Measurements from ENCODE around the gene CDK13.

CDK13 gene

DNA sequence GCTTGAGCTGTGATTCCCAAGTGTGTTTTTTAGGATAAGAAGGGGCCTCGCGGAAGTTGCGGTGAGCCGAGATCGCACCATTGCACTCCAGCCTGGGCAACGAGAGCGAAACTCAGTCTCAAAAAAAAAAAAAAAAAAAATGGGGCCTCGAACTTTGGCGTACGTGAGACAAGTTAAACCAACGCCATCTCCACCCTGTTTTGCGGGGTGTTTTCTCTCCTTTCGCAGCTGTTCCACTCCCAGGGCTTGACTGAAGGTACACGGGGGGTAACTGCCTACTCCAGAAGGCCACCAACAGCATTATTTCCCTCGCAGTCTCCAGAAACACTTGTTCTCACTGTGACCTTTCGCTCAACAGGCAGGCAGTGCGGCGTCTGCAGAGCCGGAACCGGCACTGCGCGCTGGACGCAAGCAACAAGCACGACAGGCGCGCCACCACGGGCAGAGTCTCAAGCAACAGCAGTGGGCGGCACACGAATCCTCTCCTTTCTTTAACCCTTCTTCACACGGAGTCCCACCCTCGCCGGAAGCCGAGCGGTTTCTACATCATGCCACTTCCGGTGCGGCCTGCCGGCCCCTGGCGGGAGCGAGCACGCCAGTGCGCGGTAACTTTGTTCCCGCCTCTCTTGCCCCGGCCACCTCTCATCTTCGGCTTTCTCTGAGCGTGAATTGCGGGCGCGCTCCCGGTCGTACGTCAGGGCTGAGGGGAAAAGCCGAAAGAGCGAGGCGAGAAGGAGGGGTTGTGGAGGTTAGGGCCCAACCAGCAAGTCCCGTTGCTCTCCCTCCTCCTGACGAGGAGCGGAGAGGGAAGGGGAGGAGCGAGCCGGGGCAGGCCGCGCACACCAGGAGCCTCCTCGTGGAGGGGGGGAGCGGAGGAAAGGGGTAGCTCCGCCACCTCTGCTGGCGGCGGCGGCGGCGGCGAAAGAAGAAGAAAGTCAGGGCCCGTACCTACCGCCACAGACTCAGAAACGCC is 814 bp upstream of the CDK13 start:
- DNase-seq (ENCODE audit: low read depth in 2 of 2), result peak; percentile 94 to 96

DNA sequence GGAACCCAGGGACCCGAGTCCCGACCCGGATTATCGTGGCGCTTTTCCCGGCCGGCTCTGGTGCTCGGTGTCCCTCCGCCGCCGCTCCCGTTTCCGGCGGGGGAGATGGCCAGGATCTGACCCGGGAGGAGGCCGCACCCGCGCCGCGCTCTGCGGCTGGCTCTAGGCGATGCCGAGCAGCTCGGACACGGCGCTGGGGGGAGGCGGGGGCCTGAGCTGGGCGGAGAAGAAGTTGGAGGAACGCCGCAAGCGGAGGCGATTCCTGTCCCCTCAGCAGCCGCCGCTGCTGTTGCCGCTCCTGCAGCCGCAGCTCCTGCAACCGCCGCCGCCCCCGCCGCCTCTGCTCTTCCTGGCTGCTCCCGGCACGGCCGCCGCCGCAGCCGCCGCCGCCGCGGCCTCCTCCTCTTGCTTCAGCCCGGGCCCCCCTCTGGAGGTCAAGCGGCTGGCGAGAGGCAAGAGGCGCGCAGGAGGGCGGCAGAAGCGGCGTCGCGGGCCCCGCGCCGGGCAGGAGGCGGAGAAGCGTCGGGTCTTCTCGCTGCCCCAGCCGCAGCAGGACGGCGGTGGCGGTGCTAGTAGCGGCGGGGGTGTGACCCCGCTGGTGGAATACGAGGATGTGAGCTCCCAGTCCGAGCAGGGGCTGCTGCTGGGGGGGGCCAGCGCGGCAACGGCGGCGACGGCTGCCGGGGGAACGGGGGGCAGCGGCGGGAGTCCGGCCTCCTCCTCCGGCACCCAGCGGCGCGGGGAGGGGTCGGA is 593 bp downstream of the CDK13 start:
- peak; percentile 12 to 22 for DNase-seq (ENCODE audit: low read depth in 2 of 2)

GRCh38 chr7:39951226-39952194 is 1.5 kb downstream of the CDK13 start:
- peak; percentile 38 to 40 for DNase-seq (ENCODE audit: low read depth in 2 of 2)

DNA sequence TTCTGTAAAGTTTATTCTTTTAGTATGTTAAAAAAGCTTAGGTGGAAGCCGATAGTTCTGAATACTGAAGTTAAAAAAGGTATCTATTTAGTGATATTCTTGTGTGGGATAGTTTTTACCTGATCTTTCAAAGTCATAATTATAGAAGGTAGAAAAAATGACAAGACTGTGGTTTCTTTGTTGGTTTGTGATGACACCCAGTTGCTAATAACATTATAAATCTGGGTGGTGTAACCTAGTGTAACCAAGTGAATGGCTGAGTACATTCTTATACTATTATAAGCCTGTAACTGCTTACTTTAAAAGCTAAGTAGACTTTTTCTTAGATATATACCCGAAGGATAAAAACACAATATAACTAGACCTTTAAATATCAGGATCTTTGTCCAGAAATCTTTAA is 2.3 kb downstream of the CDK13 start:
- no peak for DNase-seq (ENCODE audit: low read depth in 2 of 2)

DNA sequence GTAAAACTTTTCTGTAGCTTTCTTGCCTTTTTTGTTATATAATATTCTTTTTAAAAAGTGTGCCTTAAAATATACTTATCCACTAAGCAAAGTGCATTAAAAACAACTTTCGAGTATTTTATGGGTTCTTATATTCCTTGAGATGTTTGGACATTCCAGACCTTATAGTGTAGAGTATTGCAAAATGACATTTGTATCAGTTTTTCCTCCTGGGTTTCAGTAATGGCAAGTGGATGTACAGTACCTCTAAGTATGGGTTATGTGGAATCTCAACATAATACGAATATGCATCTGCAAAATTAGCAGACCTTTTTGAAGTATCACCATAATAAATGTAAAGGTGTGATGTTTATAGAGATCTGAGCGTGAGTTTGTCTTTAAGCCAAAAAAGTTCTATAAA is 2.7 kb downstream of the CDK13 start:
- DNase-seq (ENCODE audit: low read depth in 2 of 2), result no peak

- no peak for DNase-seq (ENCODE audit: low read depth in 2 of 2)
These were observed 4.6 kb downstream of the CDK13 start for GRCh38 chr7:39954694-39955093.

- no peak for DNase-seq (ENCODE audit: low read depth in 2 of 2)
These were observed 8.0 kb downstream of the CDK13 start for GRCh38 chr7:39958038-39958437.

DNA sequence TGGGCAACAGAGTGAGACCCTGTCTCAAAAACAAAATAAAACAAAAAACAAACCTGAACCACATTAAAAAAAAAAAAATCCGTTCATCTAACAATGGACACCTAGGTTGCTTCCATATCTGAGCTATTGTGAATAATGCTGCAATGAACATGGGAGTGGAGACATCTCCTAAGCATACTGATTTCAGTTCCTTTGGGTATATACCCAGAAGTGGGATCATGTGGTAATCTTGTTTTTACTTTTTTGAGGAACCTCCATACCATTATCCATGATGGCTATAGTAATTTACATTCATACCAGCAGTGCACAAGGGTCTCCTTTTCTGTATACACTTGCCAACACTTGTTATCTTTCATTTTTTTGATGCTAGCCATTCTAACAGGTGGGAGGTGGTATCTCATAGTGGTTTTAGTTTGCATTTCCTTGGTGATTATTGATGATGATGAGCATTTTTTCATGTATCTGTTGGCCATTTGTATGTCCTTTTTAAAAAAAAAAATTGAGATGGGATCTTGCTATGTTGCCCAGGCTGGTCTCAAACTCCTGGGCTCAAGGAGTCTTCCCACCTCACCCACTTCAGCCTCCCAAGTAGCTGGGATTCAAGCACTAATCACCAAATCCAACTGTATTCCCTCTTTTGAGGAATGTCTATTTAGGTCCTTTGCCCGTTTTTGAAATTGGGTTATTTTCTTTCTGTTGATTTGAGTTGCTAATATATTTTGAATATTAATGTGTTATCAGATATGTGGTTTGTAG is 17.5 kb downstream of the CDK13 start:
- DNase-seq (ENCODE audit: low read depth in 2 of 2), result no peak

GRCh38 chr7:39969431-39969830 is 19.4 kb downstream of the CDK13 start:
- no peak for DNase-seq (ENCODE audit: low read depth in 2 of 2)

GRCh38 chr7:39971924-39972323 is 21.9 kb downstream of the CDK13 start:
- DNase-seq (ENCODE audit: low read depth in 2 of 2), result no peak

- no peak for DNase-seq (ENCODE audit: low read depth in 2 of 2)
These were observed 23.7 kb downstream of the CDK13 start for GRCh38 chr7:39973801-39974200.

DNA sequence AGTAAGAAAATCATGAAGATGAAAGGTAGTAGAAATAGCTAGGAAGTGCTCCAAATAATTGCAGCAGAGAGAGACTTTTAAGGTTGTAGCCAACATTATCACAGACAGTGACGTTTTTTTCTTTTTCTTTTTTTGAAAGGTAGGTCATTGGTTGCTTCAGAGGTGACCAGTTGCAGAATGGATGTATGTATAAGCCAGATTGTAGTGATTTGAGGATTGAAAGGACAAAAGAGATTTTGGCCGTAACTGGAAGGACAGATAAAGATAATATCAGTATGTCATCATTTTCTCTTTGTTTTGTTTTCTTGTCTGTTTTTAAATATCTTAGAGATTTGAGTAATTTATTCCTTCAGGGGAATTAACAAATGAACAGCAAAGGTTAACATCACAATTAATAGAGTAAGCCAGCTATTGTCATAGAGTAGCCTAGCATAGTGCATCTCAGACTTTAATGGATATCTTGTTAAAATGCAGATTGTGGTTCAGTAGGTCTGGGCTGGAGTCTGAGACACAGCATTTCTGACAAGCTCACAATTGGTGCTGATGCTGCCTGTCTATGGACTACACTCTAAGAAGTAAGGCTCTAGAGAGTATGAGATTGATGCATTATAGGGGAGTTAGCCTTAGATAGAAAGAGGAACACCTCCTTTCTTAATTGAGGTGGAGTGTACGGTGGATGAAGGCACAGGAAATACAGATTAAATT is 28.3 kb downstream of the CDK13 start:
- no peak for DNase-seq (ENCODE audit: low read depth in 2 of 2)

DNA sequence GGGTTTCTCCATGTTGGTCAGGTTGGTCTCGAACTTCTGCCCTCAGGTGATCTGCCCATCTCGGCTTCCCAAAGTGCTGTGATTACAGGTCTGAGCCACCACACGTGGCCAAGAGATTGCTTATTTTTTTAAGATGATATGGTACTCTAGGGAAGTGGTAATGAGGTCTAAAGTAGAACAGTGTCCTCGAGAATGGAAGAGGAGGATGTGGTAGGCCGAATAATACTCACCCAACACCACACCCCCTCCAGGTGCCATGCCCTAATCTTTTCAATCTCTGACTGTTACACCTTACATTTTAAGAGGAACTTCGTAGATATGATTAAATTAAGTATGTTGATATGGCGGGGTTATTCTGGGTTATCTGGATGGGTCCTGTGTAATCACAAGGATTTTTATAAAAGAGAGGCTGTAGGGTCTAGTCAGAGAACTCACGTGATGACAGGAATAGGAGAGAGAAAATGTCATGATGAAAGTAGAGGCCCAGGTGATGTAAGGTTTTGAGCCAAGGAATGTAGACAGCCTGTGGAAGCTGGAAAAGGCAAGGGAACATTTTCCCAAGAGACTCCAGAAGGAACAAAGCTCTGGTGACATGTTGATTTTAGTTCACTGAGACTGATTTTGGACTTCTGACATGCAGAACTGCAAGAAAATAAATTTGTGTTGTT is 29.5 kb downstream of the CDK13 start:
- no peak for DNase-seq (ENCODE audit: low read depth in 2 of 2)

DNA sequence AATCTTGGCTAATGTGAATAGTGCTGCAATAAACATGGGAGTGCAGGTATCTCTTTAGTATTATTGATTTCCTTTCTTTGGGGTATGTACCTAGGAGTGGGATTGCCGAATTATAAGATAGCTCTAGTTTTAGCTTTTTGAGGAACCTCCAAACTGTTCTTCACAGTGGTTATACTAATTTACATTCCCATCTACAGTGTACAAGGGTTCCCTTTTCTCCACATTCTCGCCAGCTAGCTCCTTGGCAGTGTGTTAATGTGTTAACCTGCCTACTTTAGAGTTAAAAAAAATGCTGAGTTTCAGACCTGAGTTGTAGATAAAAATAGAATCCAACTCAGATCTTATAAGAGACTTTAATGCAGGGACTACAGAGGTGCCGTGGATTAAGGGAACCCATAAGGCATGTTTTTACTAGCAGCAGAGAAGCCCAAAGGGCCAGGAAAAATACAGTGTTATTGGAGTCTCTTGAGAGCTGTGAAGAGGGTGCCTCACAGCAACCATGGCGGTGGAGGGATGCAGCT is 35.4 kb downstream of the CDK13 start:
- no peak for DNase-seq (ENCODE audit: low read depth in 2 of 2)

DNA sequence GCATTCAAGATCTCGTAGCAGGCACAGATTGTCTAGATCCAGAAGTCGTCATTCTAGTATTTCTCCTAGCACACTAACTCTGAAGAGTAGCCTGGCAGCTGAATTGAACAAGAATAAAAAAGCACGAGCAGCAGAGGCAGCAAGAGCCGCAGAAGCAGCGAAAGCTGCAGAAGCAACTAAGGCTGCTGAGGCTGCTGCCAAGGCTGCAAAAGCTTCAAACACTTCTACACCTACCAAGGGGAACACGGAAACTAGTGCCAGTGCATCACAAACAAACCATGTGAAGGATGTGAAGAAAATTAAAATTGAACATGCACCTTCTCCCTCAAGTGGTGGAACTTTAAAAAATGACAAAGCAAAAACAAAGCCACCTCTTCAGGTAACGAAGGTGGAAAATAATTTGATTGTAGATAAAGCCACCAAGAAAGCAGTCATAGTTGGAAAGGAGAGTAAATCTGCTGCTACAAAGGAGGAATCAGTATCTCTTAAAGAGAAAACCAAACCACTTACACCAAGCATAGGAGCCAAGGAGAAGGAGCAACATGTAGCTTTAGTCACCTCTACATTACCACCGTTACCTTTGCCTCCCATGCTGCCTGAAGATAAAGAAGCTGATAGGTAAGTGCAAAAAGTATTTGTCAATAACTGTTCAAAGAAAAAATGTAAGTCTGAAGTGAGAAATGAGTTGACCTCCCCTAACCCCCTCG is 37.7 kb downstream of the CDK13 start:
- no peak for DNase-seq (ENCODE audit: low read depth in 2 of 2)

GRCh38 chr7:40000734-40001315 is 50.8 kb downstream of the CDK13 start:
- DNase-seq (ENCODE audit: low read depth in 2 of 2), result no peak

DNA sequence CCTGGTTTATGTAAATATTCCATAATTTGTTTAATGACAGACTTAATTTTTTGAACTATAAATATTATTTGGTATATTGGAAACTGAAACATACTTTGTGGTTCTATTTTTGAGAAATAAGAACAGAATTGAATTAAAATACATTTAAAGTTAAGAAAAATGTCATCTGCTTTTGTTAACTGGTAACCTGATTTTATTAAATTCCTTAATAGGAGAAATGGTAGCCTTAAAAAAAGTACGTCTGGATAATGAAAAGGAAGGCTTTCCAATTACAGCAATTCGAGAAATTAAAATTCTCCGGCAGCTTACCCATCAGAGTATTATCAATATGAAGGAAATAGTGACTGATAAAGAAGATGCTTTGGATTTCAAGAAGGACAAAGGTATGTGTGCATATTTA is 51.6 kb downstream of the CDK13 start:
- DNase-seq (ENCODE audit: low read depth in 2 of 2), result no peak

DNA sequence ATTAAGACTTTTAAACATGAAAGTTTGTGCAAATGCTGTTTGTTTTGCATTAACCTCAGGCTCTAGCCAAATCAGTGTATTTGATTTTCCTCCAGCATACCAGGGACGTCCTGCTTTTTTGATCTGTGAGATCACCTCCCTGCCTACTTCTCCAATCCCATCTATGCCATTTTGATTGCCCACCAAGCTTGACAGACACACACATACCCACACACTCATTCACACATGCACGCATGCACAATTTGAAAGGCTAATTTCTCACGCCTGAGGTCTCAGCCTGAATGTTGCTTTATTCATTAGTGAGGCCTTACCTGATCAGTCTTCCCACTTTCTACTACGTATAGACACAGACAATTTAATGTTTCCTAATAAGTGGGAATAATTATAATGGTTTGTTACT is 53.5 kb downstream of the CDK13 start:
- DNase-seq (ENCODE audit: low read depth in 2 of 2), result no peak
